Skin epidermis (tissue), 12 donors: ENCODE data around the gene KSR1.

Source experiments
- H3K27ac ChIP-seq, 21 experiments: fragments of 200-600 bp; sonication (generic) in 11 of 21; one replicate each; pipeline ENCODE4 v1.5.0; 2020; ENCODE audit warnings: mild to moderate bottlenecking in 3 of 21, inconsistent platforms in 2 of 21, moderate library complexity in 2 of 21
- H3K4me3 ChIP-seq, 7 experiments: fragments of 200-600 bp; sonication (generic) in 2 of 7; one replicate each; pipeline ENCODE4 v1.5.0; 2020; ENCODE audit warnings: inconsistent platforms in 2 of 7, mild to moderate bottlenecking in 2 of 7, moderate library complexity in 1 of 7

KSR1 gene

DNA sequence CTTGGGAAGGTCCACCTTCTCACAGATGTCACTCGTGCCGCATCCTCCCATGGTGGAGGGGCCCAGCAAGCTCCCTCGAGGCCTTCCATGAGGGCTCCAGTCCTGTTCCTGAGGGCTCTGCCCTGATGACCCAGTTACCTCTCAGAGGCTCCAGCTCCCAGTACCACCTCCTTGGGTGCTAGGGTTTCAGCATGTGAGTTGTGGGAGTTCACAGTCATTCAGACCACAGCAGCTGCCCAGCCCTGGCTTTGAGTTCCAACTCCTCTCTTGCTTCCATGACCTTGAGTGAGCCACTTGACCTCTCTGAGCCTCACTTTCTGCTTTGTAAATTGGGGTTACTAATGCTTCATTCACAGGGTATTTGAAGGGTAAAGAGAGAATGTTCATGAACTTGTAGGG, 137.6 kb downstream of the KSR1 start:
- Histone ChIP-seq H3K27ac (no peak overlapping the region), H3K4me3 (no peak overlapping the region)

DNA sequence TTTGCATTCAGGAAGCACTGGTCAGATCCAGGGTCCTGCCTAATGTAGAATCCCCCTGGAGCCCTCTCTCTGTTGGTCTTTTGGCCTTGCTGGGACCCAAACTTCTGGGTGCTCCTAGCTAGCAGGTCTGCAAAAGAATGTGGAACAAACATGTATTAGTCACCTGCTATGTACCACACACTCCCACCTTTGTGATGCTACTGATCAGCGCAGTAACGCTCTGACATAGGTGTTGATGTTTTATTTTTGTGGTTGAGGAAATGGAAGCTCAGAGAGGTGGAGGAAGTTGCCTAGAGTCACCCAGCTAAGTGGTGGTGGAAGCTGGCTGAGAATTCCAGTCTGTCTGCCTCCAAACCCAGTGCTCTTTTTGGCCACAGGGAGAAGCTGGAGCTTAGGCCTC, 139.0 kb downstream of the KSR1 start:
- no peak overlapping the region for H3K27ac ChIP-seq
- H3K4me3 ChIP-seq, result no peak overlapping the region

- Histone ChIP-seq H3K27ac (no peak overlapping the region), H3K4me3 (no peak overlapping the region)
These were observed 139.8 kb downstream of the KSR1 start for GRCh38 chr17:27596096-27596495.

DNA sequence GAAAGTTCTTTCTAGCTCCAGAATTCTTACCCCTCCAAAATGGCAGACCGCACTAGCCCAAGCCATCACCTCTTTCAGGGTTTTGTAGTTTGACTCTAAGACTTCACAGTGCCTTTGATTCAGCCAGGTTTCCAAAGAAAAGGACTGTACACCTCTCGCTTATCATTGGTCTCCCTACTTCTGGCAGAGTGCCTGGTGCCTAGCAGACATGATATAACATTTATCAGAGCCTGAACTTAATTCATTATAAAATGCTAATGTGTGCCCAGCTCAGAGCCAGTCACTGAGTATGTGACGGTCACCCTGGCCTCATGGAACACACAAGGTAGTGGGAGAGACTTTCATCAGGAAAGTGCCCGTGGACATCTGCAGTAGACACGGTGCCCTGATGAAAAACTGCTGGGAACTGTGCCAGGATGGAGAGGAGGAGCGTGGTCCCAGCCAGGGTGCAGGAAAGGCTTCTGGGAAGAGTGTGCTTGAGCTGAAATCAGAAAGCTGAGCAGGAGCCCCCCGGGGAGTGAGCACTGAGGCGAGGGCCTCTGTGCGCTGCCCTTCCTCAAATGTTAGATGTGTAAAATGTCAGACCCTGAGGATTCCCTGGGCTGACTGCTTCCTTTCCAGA, 140.4 kb downstream of the KSR1 start:
- Histone ChIP-seq H3K27ac (no peak overlapping the region), H3K4me3 (no peak overlapping the region)

GRCh38 chr17:27597188-27597580, 140.9 kb downstream of the KSR1 start:
- no peak overlapping the region for H3K27ac ChIP-seq
- H3K4me3 ChIP-seq, result no peak overlapping the region

- Histone ChIP-seq H3K27ac (no peak overlapping the region), H3K4me3 (no peak overlapping the region)
These were observed 141.6 kb downstream of the KSR1 start for GRCh38 chr17:27597783-27598320.

GRCh38 chr17:27598337-27599050, 142.2 kb downstream of the KSR1 start:
- Histone ChIP-seq H3K27ac (no peak overlapping the region), H3K4me3 (no peak overlapping the region)

GRCh38 chr17:27600471-27600870, 144.2 kb downstream of the KSR1 start:
- no peak overlapping the region for H3K4me3 ChIP-seq
- H3K27ac ChIP-seq, result no peak overlapping the region

DNA sequence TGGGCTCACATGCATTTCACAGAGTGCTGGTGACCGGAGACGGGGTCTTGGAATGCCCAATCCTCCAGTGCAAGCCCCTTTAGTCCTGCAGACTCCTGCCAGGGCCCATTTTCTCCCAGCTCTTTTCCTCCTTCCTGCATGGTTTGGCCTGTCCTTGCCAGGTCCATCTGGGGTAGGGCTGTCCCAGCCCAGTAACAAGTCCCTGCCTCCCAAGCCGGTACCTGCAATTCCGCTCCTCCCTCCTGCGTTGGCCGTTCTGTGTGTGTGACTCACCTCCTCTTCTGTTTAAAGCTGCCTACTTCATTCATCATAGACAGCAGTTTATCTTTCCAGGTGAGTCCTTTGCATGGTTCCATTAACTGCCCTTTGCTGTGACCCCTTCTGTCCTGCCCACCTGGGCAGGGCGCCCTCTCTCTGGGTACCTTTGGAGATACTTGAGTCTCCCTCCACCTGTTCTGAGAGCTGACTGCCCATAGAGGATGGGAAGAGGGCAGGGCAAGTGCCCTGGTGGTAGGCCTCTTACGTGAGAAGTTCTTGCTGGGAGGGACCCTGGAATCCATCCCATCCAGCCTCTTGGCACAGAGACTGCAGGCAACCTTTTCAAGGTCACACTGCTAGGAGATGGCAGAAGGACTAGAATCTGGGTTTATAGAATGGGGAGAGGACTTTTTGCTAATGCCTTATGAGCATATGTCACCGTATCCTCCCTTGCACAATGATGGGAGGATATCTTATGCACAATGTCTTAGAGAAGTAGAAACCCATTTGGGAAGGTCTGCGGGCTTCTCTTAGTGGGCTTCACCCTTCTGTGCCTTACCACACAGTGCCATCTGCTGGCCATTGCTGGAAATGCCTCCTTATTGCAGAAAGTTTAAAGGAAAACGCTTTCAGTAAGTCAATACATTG, 145.1 kb downstream of the KSR1 start:
- no peak overlapping the region for H3K4me3 ChIP-seq
- peak overlapping the region in 2 of 21 experiments; percentile 12 to 16 for H3K27ac ChIP-seq

DNA sequence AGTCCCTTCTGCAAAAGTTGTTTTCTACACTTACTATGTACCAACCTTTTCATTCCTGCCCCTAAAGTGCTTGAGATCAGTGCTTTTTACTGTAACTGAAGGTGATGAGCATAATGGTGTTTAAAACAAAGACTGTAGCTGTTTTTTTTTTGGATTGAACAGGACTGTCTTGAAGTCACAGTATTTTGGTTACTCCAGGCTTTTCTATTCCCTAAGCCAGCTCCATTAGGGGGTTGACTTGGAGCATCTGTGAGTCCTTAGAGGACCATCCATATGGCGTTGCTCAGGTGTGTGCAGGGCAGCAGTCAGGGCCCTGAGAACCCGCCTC, 145.7 kb downstream of the KSR1 start:
- Histone ChIP-seq H3K4me3 (no peak overlapping the region), H3K27ac (no peak overlapping the region)

DNA sequence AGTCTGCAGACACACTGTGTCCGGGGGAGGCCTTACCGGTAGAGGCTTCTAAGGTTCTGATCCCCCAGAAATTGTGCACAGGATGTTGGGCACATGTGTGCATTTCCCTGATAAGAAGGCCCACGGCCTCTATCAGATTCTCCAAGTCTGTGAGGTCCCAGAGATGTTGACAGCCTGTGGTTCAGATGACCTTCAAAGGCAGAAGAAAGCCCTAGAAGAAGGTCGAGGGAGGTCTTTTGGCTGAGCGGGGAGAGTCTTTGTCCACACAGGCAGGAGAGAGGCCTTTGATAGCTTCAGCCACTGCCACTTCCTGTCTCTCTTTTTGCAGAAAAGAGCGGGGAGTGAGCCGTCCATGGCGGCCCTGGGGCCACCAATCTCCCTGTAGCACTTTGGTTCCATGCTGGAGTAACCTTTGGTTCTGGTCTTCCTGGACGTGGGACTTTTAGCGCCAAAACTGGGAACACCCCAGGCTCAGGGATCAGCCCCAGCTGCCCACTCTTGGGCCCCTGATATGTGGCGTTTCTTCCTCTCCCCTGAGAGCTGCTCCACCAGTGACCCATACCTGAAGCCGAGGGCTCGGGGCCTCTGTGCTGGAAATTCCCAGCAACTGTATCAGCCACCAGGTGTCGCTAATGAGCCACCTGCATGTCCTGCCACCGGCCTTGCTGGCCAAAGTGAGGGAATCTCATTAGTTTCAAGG, 146.6 kb downstream of the KSR1 start:
- H3K4me3 ChIP-seq, result no peak overlapping the region
- no peak overlapping the region for H3K27ac ChIP-seq

- Histone ChIP-seq H3K27ac (no peak overlapping the region), H3K4me3 (no peak overlapping the region)
These were observed 147.1 kb downstream of the KSR1 start for GRCh38 chr17:27603421-27603770.

- Histone ChIP-seq H3K4me3 (no peak overlapping the region), H3K27ac (no peak overlapping the region)
These were observed 147.9 kb downstream of the KSR1 start for GRCh38 chr17:27603880-27604794.

GRCh38 chr17:27605409-27605808, 149.2 kb downstream of the KSR1 start:
- no peak overlapping the region for H3K4me3 ChIP-seq
- no peak overlapping the region for H3K27ac ChIP-seq

DNA sequence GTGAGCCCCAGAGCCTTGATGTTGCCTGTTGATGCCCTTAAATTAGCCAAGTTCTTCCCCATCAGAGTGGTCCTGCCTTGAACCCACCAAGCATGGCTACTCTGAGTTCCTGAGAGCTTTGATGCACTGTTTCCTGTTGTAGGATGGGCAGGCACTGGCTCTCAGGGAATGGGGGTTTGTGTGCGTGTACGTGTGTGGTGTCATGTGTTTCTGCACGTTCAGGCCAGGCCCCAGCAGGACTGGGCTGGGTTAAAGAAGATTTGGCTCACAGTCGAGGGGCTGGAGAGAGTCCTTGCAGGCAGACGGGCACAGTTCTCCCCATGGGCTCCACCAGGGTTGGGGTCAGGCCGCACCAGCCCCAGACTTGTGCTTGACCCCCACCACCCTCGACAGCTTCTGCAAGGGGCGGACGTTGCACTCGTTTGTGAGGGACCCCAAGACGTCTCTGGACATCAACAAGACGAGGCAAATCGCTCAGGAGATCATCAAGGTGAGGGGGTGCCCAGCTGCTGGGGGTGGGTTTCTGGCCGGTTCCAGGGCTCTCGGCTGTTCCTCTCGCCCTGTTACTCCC, 151.4 kb downstream of the KSR1 start:
- Histone ChIP-seq H3K27ac (no peak overlapping the region), H3K4me3 (no peak overlapping the region)

GRCh38 chr17:27608328-27609230, 152.3 kb downstream of the KSR1 start:
- H3K4me3 ChIP-seq, result no peak overlapping the region
- H3K27ac ChIP-seq, result no peak overlapping the region

DNA sequence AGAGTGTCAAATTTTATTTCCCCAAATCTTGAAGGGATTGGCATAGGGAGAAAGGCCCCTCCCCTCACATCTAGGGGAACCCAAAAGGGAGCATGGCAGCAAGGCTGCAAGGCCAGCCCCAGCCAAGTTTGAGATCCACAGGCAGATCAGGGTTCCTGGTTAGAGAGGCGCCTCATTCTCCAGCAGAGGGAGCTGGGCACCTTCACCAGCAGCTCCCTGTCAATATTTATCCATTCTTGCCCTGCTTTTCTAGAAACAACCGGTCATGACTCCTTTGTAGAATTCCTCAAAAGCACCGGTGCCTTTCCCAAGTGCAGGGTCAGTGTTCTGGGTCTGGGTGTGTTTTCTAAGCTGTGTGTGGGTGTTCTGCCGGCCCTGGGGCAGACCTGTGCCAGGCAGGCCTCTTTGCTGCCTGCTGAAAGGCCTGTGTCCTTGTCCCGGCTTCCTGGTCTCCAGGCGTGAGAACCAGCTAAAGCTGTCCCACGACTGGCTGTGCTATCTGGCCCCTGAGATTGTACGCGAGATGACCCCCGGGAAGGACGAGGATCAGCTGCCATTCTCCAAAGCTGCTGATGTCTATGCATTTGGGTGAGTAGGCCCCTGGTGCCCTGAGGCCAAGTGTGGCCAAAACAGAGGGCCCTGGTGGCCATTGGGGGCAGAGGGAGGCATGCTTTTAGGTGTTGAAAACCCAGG, 153.5 kb downstream of the KSR1 start:
- Histone ChIP-seq H3K27ac (no peak overlapping the region), H3K4me3 (no peak overlapping the region)
